NCI-H774 (cell line): Measurements from ENCODE around the gene POLR3H.

Experiments used
- DNase-seq: peaks from one replicate; lab custom pipeline; 2025; lab: John Stamatoyannopoulos, UW

The POLR3H gene

DNA sequence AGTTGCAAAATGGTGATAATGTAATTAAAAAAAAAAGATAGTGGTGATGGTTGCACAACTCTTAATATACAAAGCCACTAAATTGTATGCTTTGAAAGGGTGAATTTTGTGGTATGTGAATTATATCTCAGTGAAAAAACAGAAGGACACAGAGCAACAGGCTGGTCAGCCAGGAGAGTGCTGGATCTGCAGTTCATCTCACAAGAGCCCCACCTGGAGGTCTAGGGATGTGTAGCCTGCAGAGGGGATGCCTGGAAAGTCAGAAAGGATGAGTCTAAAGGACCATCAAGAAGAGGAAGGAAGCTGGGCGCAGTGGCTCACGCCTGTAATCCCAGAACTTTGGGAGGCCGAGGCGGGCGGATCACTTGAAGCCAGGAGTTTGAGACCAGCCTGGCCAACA, 9.0 kb downstream of the POLR3H start:
- no peak for DNase-seq

DNA sequence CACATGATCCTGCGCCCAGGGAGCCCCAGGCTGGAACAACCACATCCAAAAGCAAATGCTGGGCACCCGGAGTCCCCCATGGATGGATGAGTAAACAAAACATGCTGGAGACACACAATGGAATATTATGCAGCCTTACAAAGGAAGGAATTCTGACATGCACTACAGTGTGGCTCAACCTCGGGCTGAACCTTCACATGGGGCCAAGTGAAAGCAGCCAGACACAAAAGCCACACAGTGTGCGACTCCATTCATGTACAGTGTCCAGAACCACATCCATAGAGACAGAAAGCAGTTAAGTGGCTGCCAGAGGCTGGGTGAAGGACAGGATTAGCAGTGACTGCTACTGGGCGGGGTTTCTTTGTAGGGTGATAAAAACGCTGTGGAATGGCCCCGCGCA, 10.1 kb downstream of the POLR3H start:
- DNase-seq = no peak

DNA sequence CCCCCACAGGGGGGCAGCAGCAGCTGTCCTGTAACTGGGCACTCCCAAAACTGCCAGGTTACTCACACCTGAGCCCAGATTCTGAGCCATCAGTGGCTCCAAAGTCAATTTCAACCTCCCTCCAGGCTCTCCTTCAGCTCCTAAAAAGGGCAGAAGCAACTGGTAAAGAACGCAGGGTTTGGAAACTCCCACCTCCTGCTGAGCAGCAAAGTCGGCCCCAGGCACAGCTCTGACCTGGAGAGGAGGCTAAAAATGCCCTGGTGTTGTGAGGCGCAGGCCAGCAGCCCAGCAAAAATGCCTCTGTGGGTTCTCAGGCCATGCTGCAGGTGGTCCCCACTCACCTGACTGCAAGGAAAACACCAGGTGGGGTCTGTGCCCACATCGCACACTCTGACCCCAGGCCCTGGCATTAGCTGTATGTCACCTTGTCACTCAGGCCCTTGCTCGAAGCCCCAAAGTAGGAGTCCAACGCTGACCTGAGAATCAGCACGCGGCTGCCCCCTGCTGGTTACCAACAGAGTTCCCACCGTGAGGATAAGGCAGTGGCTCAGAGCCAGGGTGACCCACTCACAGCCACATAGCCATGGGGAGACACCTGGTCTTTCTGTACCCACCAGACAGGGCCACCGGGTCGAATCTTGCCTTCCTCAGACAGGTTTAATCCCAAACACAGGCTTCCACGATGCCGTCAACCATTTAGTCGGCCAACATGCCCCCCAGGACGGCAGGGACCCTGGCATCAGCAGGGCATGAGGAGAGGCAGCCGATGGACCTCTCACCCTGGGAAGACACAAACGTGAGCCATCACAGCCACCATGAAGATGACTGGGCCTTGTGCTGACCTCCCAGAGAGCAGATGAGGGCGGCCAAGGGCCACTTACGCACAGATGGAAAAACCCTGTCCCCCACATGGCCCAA, 11.1 kb downstream of the POLR3H start:
- DNase-seq = no peak

DNA sequence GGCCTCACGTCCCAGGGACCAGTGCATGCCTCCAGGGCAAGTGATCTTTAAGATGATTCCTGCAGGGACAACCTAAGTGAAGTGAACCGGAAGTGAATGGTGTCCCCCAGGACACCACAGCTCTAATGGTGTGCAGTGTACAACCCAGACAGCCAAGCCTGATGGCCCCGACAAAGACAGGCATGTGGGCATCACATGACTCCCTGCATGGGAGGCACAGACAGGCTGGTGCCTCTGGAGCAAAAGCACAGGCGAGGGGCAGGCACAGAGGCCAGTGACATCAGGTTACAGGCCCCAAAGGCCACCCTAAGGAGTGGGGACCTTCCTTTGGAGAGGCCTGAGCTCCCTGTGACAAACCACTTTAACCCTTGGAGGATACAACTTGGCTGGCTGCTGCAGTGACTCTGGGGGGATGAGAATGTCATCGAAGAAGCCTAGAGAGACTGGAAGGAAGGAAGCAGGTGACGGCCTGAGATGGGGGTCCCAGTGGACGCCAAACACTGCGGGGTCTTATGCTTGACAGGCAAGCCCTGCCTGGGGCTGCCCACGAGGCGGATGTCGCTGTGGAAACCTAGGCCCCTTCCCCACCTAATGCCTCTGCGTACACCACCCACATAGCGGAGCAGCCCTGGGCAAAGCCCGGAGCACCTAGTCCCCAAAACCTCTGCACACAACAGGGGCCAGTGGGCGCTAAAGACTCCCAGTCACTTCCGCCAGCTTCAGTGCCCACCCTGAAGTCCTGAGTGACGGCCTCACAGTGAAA, 12.4 kb downstream of the POLR3H start:
- no peak for DNase-seq

DNA sequence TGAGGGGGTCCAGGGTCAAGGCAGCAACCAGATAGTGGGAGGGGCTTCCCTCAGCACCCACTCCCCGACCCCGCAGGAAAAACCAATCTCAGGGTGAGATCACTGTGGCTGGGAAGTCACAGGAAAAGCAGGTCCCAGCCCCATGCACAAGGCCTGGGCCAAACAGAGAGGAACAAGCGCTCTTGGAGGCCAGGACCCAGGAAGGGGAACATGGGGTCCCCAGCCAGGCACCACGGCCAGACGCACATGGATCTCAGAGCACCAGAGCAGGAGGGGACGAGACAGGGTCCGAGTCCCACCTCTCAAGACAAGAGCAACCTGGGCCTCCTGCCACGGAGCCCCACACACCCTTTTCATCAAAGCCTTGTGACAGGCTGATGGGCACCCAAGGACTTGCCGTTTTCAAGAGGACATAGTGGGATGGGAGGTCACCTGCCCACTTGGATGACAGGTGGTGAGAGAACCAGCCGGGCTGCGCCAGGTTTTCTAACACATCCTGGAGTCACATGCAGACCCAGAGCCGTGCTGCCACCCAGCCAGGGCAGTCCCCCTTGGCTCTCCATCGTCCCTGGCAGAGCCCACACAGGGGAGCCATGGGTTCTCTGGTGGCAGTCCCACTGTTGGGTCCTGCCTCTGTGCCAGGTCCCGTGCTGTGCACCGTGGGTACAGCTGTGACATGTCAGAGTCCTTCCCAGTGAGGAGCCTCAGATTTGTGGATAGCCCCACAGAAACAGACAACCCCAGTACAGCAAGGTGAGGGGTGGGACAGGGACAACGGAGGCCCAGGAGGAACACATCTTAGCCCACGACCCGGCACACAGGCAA, 13.2 kb downstream of the POLR3H start:
- no peak for DNase-seq

DNA sequence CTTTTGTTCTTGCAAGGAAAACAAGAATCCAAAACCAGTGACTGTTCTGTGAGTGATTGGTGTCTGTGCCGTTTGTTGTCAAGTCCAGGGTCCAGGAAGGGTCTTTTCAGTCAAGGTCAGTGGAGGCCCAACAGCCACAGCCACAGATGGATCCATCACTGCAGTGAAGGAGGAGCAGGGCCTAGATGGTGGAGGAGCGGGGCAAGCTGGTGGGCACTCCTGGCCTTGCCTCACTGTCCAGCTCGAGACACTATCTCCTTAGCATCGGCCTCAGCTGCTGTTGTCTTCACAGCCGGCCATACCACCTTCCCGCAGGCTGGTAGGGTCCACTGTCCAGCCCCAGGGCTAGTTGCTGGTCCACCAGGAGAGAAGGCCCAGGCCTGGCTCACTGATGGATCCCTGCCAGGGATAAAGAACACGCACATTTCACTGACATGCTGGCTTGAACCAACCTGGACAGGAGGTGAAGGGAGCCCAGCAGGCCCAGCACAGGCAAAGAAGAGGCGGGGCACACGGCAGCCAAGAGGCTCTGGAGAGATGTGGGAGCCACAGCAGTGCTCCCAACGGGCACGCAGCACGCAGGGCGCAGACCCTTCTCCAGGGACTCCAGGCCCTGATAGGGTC, 15.2 kb downstream of the POLR3H start:
- no peak for DNase-seq

DNA sequence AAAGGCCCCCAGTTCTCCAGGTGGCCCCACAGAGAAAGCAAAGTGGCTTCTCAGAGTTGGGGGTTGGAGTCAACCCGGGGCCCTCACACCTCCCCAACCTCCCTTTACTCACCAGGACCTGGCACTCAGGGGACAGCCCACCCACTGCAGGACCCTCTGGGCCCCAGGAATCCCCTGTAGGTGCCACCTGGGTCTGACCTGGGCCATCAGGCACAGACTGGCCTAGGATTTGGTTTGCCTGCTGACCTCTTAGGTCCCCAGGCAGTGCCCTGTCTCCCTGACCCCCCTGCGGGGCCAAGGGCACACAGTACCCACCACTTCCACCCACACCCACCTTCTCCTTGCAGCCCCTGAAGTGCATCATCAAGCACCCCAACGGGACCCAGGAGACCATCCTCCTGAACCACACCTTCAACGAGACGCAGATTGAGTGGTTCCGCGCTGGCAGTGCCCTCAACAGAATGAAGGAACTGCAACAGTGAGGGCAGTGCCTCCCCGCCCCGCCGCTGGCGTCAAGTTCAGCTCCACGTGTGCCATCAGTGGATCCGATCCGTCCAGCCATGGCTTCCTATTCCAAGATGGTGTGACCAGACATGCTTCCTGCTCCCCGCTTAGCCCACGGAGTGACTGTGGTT, 16.0 kb downstream of the POLR3H start:
- no peak for DNase-seq

DNA sequence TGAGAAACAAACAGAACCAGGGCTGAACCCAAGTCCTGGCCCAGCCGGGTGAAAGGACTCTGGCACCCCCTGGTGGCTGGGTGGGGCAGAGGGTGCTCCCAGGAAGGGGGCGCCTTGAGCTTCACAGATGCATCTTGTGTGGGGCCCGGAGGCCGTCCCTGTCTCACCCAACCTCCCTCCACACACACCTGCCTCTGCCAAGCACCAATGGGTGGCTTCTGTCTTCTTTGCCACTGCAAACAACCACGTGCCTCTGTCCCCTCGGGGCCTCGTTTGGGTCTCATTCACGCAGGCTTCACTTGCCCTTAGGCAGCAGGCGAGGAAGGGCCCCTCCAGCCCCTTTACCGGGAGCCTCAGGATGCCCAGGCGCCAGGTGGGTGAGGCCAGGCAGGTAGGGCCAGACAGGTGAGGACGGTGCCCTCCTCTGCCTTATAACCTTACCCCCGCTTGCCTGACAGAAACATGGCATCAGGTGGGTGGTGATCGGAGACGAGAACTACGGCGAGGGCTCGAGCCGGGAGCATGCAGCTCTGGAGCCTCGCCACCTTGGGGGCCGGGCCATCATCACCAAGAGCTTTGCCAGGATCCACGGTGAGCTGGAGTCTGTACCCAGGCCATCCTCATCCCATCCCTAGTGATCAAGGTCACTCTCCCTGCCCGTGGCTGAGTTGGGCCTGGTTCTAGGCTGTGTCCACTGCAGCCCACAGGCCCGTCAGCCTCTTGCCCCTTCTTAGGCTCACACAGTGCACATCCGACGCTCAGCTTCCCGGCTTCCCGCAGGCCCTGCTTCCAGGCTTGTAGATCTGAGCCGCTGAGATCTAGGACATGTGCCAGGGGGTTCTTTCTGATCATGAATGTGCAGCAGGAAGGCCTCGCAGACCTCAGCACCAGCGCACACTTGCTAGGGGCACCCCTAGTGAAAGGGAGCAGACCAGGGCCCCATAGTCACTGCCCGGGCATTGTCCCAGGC, 17.2 kb downstream of the POLR3H start:
- no peak for DNase-seq

DNA sequence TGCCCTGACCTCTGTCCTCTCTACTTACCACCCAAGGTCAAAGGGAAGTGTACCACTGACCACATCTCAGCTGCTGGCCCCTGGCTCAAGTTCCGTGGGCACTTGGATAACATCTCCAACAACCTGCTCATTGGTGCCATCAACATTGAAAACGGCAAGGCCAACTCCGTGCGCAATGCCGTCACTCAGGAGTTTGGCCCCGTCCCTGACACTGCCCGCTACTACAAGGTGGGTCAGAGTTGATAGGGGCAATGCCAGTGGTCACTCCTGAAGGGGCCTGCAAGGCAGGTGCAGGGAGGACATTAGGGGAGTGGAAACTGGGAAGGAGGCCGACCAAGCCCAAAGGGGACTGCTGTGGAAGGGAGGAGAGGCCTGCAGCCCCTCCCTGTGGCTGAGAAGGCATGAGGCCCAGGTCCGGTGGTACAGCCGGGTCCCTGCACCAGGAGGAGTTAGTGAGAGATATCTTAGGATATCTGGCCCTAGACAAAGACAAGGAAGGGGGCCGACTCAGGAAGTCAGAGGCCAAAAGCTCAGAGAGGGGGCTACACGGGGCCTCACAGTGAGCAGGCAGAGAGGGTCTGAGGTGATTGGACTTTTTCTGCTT, 17.9 kb downstream of the POLR3H start:
- DNase-seq = no peak

DNA sequence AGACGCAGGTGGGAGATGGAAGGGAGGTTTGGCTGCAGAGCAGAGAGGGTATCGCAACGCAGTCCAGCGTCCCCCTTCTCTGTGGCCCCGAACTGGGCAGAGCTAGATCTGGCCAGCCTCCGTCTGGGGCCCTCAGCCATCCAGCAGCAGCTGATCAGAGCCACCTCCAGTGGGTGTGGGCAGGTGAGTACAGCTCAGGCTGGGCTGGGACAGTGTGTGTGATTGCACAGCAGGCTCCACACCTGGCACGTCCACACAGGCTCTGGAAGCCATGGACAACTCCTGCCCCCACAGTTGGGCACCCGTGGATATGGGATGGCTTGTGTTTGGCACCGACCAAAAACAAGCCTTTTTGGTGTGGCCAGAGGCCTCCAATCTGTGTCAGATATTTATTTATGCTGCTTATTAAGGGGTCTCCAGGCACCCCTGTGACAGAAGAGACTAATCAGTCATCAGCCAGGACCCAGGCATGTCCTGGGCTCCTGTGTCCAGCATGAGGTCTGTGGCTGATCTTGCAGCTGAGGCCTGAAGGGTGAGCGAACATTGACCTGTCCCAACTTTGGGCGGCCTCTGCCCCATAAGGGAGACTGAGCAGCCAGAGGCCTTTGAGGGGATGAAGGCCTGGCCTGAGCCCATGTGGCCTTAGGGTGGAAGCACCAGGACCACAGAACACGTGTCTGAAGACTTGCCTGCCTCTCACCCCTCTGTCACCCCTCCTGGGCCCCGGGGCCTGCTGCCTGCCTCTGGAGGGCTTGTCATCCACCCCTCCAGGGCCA, 18.6 kb downstream of the POLR3H start:
- no peak for DNase-seq

DNA sequence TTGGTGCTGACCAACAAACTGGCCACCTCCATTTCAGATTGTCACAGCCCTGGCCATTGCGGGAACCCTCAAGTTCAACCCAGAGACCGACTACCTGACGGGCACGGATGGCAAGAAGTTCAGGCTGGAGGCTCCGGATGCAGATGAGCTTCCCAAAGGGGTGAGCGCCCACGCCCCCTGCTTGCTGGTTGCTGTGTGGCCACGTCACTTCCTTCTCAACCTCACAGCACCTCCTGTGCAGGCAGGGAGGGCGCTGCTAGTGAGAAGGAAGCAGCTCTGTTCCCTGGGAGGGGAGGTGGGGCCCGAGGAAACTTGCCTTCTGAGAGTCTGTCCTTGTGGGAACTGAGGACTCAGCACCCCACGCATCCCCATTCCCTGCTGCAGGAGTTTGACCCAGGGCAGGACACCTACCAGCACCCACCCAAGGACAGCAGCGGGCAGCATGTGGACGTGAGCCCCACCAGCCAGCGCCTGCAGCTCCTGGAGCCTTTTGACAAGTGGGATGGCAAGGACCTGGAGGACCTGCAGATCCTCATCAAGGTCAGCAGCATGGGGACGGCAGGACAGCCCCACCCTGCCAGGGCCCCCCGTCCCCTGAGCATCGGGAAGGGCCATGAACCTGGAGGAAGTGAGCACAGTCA, 19.3 kb downstream of the POLR3H start:
- DNase-seq = no peak

DNA sequence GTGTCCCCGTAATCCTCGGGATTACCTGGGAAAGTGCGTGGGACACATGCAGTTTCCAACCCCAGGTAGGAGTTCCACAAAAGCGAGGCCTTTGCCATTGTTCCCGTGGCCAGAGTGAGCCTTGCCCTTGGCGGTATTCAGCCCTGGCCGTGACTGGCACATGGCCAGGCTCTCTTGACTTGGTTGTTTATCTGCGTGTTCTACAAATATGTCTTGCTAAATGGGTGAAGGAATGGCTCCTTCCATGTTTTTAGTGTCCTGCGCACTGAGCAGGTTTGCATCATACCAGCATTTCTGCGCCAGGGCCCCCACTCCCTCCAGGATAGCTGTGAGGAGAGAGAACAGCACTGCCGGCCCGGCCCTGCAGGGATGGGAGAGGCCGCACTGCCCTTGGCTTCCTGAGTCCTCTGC, 20.0 kb downstream of the POLR3H start:
- DNase-seq = no peak

DNA sequence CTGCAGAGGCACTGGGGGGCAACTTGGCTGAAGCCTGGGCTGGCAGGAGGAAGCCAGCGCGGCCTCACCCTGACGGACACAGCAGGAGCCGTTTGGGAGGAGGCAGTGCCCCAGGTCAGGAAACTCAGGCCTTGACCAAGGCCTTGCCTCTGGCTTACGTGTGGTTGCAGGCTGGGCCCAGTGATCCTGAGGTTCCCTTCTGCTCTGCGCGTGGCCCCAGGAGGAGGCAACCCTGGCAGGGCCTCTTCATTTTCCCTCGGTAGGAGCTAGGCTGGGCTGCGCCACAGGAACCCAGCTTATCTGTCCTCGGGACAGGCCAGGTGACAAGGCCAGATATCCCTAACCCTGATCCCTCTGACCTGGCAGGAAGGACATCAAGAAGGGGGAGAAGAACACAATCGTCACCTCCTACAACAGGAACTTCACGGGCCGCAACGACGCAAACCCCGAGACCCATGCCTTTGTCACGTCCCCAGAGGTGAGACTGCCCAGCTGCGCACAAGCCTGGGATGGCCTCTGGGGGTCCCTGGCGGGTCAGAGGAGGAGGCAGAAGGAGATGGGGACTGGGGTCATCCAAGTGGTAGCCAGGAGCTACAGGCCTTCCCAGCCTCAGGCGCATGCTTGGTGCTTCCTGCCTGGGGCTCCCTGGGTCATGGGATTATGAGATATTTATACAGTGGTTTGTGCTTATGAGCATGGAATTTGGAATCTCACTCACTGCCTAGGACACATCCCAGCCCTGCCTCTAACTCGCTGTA, 20.6 kb downstream of the POLR3H start:
- DNase-seq = no peak

DNA sequence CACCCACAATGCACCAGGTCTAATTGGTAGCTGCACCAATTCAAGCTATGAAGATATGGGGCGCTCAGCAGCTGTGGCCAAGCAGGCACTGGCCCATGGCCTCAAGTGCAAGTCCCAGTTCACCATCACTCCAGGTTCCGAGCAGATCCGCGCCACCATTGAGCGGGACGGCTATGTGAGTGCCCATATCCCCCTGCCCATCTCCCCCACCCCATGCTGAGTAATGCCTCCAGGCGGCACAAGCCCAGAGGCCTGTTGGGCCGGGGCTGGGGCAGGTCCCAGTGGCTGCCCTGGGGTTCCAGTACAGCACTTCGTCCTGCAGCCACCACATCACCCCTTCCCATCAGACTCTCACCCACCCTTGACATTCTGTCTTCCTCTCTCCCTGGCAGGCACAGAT, 21.5 kb downstream of the POLR3H start:
- DNase-seq = no peak

DNA sequence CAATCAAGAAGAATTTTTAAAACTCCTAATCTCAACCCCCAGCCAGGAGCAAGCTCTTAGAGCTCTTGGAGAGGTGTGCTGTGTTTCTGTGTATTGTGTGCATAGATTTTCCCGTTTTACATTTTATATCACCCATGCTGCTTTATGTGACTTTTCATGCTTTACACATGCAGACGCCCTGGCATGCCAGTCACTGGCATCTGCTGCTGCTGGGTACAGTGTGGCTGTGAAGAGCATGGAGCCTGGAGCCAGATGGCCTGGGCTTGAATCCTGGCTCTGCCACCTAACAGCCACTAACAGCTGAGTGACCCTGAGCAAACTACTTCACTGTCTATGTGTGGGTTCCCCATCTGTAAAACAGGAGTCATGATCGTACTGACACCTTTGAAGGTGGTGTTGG, 23.1 kb downstream of the POLR3H start:
- DNase-seq = no peak

DNA sequence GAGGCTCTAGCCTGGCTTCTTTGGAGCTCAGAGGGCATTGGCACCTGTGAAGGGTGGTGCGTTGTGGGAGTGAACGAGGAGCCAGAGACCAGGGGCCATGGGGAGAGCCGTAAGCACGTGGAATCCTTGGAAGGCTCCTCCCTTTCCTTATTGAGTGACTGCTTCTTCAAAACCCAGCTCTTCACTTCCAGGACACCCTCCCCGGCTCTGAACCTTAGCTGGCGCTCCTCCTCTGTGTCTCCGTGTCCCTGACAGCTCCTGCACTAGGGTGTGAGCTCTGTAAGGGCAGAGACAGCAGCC, 26.3 kb downstream of the POLR3H start:
- no peak for DNase-seq

DNA sequence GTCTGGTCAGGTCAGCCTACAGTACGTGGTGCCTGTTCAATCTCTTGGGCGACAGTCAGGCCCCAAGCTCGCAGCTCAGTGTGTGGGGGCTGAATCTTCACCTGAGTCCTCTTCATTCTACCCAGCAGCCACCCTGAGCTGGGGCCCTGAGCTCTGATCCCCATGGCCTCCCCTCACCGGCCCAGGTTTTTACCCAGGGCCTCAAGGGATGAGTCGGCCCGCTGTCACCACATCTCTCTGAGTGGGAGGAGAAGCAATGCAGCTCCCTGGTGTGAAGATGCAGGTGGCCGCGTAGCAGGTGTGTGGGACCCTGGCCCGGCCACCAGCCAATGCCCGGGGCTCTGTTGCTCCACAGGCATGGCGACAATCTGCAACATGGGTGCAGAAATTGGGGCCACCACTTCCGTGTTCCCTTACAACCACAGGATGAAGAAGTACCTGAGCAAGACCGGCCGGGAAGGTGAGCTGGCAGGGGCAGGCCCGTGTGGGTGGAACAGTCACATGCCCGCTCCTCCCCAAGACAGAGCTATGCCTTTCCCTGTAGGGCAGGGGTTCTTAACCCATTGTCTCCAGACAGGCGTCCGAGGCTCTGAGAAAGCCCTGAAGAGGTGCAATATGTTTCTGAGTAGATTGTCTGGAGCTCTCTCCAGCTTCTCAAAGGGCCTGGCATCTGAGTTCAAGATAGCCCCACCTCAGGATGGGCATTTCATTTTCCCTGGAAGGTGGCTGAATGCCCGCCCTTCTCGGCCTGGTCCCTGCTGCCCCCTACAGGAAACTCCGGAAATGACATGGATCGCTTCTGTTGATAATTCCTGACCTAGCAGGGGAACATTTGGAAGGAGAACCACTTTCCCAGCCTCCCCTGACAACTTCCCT, 26.9 kb downstream of the POLR3H start:
- no peak for DNase-seq
